GM12878 (cell line): Measurements from ENCODE around the gene IER5L.

ENCODE experiments used
- CBX3 ChIP-seq: fragments of 200-600 bp; sonication (generic); IDR thresholded peaks from 2 replicates; pipeline ENCODE4 v1.6.1; 2016; ENCODE audit warnings: low read depth, borderline replicate concordance
- CREB1 ChIP-seq: IDR thresholded peaks from 2 replicates; pipeline ENCODE4 v1.6.1; 2012; ENCODE audit warnings: low read depth, mild to moderate bottlenecking, inconsistent platforms
- CTCF ChIP-seq, 3 experiments: IDR thresholded peaks in 2 of 3; conservative IDR thresholded peaks in 1 of 3; 2 replicates each; pipeline ENCODE4 v1.5.1; 2011; ENCODE audit warnings: low read depth in 3 of 3, low read length in 3 of 3, mild to moderate bottlenecking in 3 of 3, control low read depth in 2 of 3, moderate library complexity in 2 of 3, inconsistent platforms in 1 of 3, mixed read lengths in 1 of 3; ENCODE audit not compliant: control insufficient read depth in 2 of 3, insufficient read depth in 1 of 3; ENCODE audit errors: extremely low read depth in 1 of 3
- EP300 ChIP-seq, 2 experiments: fragments of 150-350 bp in 1 of 2; IDR thresholded peaks; 2 replicates each; pipeline ENCODE4 v1.6.1; 2011 to 2012; ENCODE audit warnings: low read depth in 2 of 2, low read length in 2 of 2, borderline replicate concordance in 1 of 2, improper control_type of control experiment in 1 of 2, inconsistent platforms in 1 of 2; ENCODE audit not compliant: control insufficient read depth in 1 of 2
- MTA3 ChIP-seq: IDR thresholded peaks from 2 replicates; pipeline ENCODE4 v1.6.1; 2012; ENCODE audit warnings: low read length, inconsistent platforms, borderline replicate concordance
- POLR2A ChIP-seq: IDR thresholded peaks from 2 replicates; pipeline ENCODE4 v1.6.1; 2011; ENCODE audit warnings: low read depth, mild to moderate bottlenecking, low read length
- RAD51 ChIP-seq: fragments of 450-650 bp; IDR thresholded peaks from 2 replicates; pipeline ENCODE4 v1.6.1; 2016; ENCODE audit warnings: moderate library complexity, mild to moderate bottlenecking, inconsistent platforms
- TAF1 ChIP-seq: IDR thresholded peaks from 2 replicates; pipeline ENCODE4 v1.6.1; 2011; ENCODE audit warnings: mild to moderate bottlenecking, low read depth, low read length, borderline replicate concordance
- YY1 ChIP-seq: IDR thresholded peaks from 2 replicates; pipeline ENCODE4 v1.6.1; 2011; ENCODE audit warnings: low read depth, mild to moderate bottlenecking, low read length
- ZNF207 ChIP-seq: fragments of 450-650 bp; IDR thresholded peaks from 2 replicates; pipeline ENCODE4 v1.6.1; 2014; ENCODE audit warnings: antibody characterized with exemption, mild to moderate bottlenecking, borderline replicate concordance
- ZSCAN29 ChIP-seq: fragments of 450-650 bp; IDR thresholded peaks from 2 replicates; pipeline ENCODE4 v1.6.1; 2017; ENCODE audit warnings: mild to moderate bottlenecking, moderate library complexity

- no peak for TF ChIP-seq CBX3
- TF ChIP-seq CTCF (IDR thresholded peaks at IDR 0.05 in 2 of 3, conservative IDR thresholded peaks at IDR 0.05 in 1 of 3; ENCODE audit: control insufficient read depth in 2 of 3, extremely low read depth in 1 of 3, insufficient read depth in 1 of 3, low read depth in 3 of 3, low read length in 3 of 3), result no peak
- TF ChIP-seq TAF1, result no peak
- no peak for TF ChIP-seq ZNF207
- no peak for TF ChIP-seq RAD51
- TF ChIP-seq ZSCAN29, result no peak
- no peak for TF ChIP-seq POLR2A
- TF ChIP-seq CREB1, result no peak
- TF ChIP-seq YY1, result no peak
- TF ChIP-seq EP300 (IDR thresholded peaks at IDR 0.05; ENCODE audit: borderline replicate concordance in 1 of 2, control insufficient read depth in 1 of 2, low read depth in 2 of 2, low read length in 2 of 2), result no peak
- TF ChIP-seq MTA3, result no peak
Observed at GRCh38 chr9:129221979-129222635, 44.0 kb upstream of the IER5L start.
